ENCODE measurements around the gene KRT5. TPM values are rescaled to one million over a fixed set of nuclear protein-coding genes. Genes with fewer than 3 reads are reported as not detected.

KRT5 gene
- total RNA-seq, 1 donor from 2014 or later = 0.16 TPM

- ATAC-seq (no peak), DNase-seq (ENCODE audit: missing footprints) (no peak)
- intact Hi-C loops (cut with DNase I) = no loop called here
These were observed 4.2 kb upstream of the KRT5 start for GRCh38 chr12:52524241-52524897.

- ATAC-seq (no peak), DNase-seq (ENCODE audit: missing footprints) (no peak)
These were observed 3.6 kb upstream of the KRT5 start for GRCh38 chr12:52523824-52524223.

GRCh38 chr12:52522346-52523011 lies 2.3 kb upstream of the KRT5 start:
- DNase-seq (ENCODE audit: missing footprints) (no peak), ATAC-seq (no peak)
- intact Hi-C loops (cut with DNase I) = no loop called here

More at GRCh38 chr12:52523824-52524223, 3.6 kb upstream of the KRT5 start:
- intact Hi-C loops (cut with DNase I) = no loop called here

- ATAC-seq = no peak
- intact Hi-C loops (cut with DNase I) = no loop called here
- DNase-seq (ENCODE audit: missing footprints) = no peak
These were observed 1.5 kb upstream of the KRT5 start for GRCh38 chr12:52521568-52522266.

- intact Hi-C loops (cut with DNase I) = no loop called here
- ATAC-seq (no peak), DNase-seq (ENCODE audit: missing footprints) (no peak)
These were observed 977 bp upstream of the KRT5 start for GRCh38 chr12:52521175-52521567.

- DNase-seq (ENCODE audit: missing footprints) (no peak), ATAC-seq (no peak)
- intact Hi-C loops (cut with DNase I) = no loop called here
These were observed 849 bp downstream of the KRT5 start for GRCh38 chr12:52519387-52519703.

GRCh38 chr12:52518574-52519386 lies 1.4 kb downstream of the KRT5 start:
- ATAC-seq (no peak), DNase-seq (ENCODE audit: missing footprints) (no peak)
- intact Hi-C loops (cut with DNase I) = no loop called here

GRCh38 chr12:52517888-52518287 lies 2.3 kb downstream of the KRT5 start:
- DNase-seq (ENCODE audit: missing footprints) (no peak), ATAC-seq (no peak)
- intact Hi-C loops (cut with DNase I) = no loop called here

- intact Hi-C loops (cut with DNase I) = no loop called here
- no peak for DNase-seq (ENCODE audit: missing footprints)
These were observed 3.0 kb downstream of the KRT5 start for GRCh38 chr12:52517005-52517835.

GRCh38 chr12:52515927-52516831 lies 4.0 kb downstream of the KRT5 start:
- intact Hi-C loops (cut with DNase I) = no loop called here
- DNase-seq (ENCODE audit: missing footprints) (no peak), ATAC-seq (no peak)

More at GRCh38 chr12:52517005-52517835, 3.0 kb downstream of the KRT5 start:
- no peak for ATAC-seq

- intact Hi-C loops (cut with DNase I) = no loop called here
- DNase-seq (ENCODE audit: missing footprints) (no peak), ATAC-seq (no peak)
These were observed 4.9 kb downstream of the KRT5 start for GRCh38 chr12:52515319-52515646.

GRCh38 chr12:52514471-52515318 lies 5.5 kb downstream of the KRT5 start:
- ATAC-seq = no peak
- intact Hi-C loops (cut with DNase I) = no loop called here
- DNase-seq (ENCODE audit: missing footprints) = no peak

GRCh38 chr12:52513736-52514135 lies 6.5 kb downstream of the KRT5 start:
- intact Hi-C loops (cut with DNase I) = no loop called here

GRCh38 chr12:52508211-52508610 lies 12.0 kb downstream of the KRT5 start:
- no peak for ATAC-seq
- intact Hi-C loops (cut with DNase I) = no loop called here
- DNase-seq (ENCODE audit: missing footprints) = no peak

More at GRCh38 chr12:52513736-52514135, 6.5 kb downstream of the KRT5 start:
- DNase-seq (ENCODE audit: missing footprints) (no peak), ATAC-seq (no peak)

GRCh38 chr12:52506858-52507715 lies 13.1 kb downstream of the KRT5 start:
- no peak for DNase-seq (ENCODE audit: missing footprints)
- intact Hi-C loops (cut with DNase I) = loop anchor here (1.0 kb wide), 1 partner anchor 135 kb away; no protein-coding TSS in a partner anchor
- no peak for ATAC-seq

- ATAC-seq (no peak), DNase-seq (ENCODE audit: missing footprints) (no peak)
- intact Hi-C loops (cut with DNase I) = no loop called here
These were observed 17.3 kb downstream of the KRT5 start for GRCh38 chr12:52502877-52503276.
